Activated naive CD4-positive, alpha-beta T cell treated with anti-CD3 and anti-CD28 coated beads, Interleukin-2, amount 50 U/mL, for 24 hours (primary cell): Measurements from ENCODE around the gene SNAP29.
"Not testable (repeated sequence)": the region's sequence is repeated elsewhere in the genome, so short reads cannot be mapped to it uniquely, and the experiment has no call there.

Source experiments
- H3K27ac Mint-ChIP-seq: one replicate; pipeline ENCODE4 v1.8.0; 2021; ENCODE audit warnings: mild to moderate bottlenecking, mixed read lengths
- H3K27me3 Mint-ChIP-seq: one replicate; pipeline ENCODE4 v1.8.0; 2021; ENCODE audit warnings: mixed read lengths
- H3K36me3 Mint-ChIP-seq: one replicate; pipeline ENCODE4 v1.8.0; 2021; ENCODE audit warnings: mixed read lengths
- H3K4me1 Mint-ChIP-seq: one replicate; pipeline ENCODE4 v1.8.0; 2021; ENCODE audit warnings: mixed read lengths
- H3K4me3 Mint-ChIP-seq: one replicate; pipeline ENCODE4 v1.8.0; 2021; ENCODE audit warnings: mild to moderate bottlenecking, mixed read lengths
- H3K9me3 Mint-ChIP-seq: one replicate; pipeline ENCODE4 v1.8.0; 2021; ENCODE audit warnings: mixed read lengths

Gene SNAP29

DNA sequence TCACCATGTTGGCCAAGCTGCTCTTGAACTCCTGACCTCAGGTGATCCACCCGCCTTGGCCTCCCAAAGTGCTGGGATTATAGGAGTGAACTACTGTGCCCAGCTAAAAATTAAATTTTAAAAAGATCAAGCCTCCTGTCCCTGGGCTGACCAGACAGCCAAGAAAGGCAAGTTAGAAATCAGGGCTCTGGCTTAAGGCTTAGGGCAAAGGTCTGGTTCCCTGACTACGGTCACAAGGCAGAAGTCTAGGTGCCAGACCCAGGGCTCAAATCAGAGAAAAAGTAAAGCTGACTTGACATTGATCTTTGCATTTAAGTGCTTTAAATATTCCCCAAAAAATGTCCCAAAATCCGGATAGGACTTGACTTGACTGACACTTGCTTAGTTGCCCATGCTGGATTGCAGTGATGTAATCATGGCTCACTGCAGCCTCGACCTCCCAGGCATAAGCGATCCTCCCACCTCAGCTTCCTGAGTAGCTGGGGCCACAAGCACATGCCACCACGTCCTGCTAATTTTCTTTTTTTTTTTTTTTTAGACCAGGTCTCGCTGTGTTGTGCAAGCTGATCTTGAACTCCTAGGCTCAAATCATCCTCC, 41.1 kb downstream of the SNAP29 start:
- Mint-ChIP-seq H3K4me3 (no peak overlapping the region), H3K36me3 (no peaks in the 10 kb centered on the region), H3K27ac (no peak overlapping the region), H3K4me1 (no peaks in the 10 kb centered on the region), H3K27me3 (peaks cover 2% of the 10 kb centered on the region), H3K9me3 (no peaks in the 10 kb centered on the region)

DNA sequence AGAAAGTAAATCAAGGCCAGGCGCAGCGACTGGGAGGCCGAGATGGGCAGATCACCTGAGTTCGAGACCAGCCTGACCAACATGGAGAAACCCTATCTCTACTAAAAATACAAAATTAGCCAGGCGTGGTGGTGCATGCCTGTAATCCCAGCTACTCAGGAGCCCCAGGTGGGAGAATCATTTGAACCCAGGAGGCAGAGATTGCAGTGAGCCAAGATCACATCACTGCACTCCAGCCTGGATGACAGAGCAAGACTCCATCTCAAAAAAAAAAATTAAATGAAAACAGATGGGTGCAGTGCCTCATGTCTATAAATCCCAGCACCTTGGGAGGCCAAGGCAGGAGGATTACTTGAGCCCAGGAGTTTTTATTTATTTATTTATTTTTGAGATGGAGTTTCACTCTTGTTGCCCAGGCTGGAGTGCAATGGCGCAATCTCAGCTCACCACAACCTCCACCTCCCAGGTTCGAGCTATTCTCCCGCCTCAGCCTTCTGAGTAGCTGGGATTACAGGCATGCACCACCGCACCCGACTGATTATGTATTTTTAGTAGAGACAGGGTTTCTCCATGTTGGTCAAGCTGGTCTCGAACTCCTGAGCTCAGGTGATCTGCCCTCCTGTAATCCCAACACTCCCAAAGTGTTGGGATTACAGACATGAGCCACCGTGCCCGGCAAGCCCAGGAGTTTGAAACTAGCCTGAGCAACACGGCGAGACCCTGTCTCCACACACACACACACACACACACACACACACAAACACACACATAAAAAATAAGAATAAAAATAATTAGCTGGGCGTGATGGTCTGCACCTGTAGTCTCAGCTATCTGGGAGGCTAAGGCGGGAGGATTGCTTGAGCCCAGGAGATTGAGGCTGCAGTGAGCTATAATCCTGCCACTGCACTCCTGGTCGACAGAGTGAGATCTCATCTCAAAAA, 42.6 kb downstream of the SNAP29 start:
- H3K36me3 Mint-ChIP-seq, H3K4me1 Mint-ChIP-seq, H3K27ac Mint-ChIP-seq, H3K27me3 Mint-ChIP-seq, H3K9me3 Mint-ChIP-seq, H3K4me3 Mint-ChIP-seq: not testable (repeated sequence)

DNA sequence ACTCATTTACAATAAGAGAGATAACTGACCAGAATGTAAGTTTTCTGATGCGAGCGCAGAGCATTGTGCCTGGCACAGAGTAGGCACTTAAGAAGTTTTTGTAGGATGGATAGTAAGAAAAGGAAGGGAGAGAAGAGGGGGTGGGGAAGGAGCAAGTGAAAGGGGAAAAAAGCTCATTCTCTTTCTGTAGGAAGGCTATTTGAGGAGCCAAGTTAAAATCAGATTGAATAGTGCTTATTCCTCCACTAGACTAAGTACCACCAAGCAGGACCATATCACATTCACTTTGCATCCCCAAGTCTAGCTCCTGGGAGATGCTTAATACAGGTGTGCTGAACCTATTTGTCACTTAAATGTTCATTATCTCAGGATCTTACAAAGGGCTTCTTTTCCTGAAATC, 44.3 kb downstream of the SNAP29 start:
- no peaks in the 10 kb centered on the region for H3K36me3 Mint-ChIP-seq
- no peaks in the 10 kb centered on the region for H3K27me3 Mint-ChIP-seq
- no peaks in the 10 kb centered on the region for H3K9me3 Mint-ChIP-seq
- no peaks in the 10 kb centered on the region for H3K4me1 Mint-ChIP-seq
- H3K27ac Mint-ChIP-seq: no peak overlapping the region
- no peak overlapping the region for H3K4me3 Mint-ChIP-seq

DNA sequence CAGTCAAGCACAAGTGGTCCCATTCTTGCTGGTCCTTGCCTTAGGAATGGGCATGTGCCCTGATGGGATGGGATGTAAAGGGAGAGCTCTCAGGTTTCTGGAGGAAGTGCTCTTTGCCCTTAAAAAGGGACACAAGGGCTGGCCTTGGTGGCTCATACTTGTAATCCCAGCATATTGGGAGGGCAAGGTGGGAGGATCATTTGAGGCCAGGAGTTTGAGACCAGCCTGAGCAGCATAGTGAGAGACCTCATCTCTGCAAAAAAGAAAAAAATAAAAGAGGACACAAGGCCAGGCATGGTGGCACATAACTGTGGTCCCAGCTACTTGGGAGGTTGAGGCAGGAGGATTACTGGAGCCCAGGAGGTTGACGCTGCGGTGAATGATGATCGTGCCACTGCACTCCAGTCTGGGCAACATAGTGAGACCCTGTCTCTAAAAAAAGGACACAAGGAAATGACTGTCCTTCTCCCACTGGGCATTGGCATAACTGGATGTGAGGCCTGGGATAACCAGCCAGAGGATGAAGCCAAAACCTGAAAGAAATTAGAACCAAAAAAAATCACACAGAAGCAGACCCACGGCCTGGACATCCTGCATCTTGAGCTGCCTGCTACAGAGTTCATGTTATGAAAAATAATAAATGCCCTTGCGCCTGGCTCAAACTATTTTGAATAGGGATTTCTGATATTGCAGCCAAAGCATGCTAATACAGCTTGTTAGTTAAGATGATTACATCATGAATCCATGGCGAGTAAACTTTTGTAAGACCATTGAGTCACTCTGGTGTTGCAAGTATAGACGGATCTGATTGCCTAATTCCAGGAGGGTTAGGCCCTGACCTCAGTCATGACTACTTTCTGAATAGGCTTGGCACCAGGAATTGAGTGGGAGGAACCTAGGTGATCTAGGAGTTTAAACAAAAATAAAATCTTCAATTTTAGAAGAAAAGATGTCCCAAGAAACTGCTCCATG, 45.5 kb downstream of the SNAP29 start:
- H3K9me3 Mint-ChIP-seq: no peaks in the 10 kb centered on the region
- H3K4me1 Mint-ChIP-seq: no peaks in the 10 kb centered on the region
- no peak overlapping the region for H3K4me3 Mint-ChIP-seq
- H3K36me3 Mint-ChIP-seq: no peaks in the 10 kb centered on the region
- no peaks in the 10 kb centered on the region for H3K27me3 Mint-ChIP-seq
- H3K27ac Mint-ChIP-seq: no peak overlapping the region

DNA sequence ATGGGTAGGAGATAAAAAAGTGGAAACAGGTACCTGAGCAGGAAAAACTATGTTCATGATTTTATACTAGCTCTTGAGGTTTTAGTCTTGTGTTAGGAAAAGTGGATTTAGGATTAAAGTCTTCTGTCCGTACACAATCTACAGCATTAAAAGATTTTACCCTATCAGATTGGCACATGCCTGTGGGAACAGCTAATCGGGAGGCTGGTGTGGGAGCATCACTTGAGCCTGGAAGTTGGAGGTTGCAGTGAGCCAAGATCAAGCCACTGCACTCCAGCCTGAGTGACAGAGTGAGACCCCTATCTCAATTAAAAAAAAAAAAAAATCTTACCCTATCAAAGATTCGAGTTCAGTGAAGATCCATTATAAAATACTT, 46.2 kb downstream of the SNAP29 start:
- no peak overlapping the region for H3K27ac Mint-ChIP-seq

DNA sequence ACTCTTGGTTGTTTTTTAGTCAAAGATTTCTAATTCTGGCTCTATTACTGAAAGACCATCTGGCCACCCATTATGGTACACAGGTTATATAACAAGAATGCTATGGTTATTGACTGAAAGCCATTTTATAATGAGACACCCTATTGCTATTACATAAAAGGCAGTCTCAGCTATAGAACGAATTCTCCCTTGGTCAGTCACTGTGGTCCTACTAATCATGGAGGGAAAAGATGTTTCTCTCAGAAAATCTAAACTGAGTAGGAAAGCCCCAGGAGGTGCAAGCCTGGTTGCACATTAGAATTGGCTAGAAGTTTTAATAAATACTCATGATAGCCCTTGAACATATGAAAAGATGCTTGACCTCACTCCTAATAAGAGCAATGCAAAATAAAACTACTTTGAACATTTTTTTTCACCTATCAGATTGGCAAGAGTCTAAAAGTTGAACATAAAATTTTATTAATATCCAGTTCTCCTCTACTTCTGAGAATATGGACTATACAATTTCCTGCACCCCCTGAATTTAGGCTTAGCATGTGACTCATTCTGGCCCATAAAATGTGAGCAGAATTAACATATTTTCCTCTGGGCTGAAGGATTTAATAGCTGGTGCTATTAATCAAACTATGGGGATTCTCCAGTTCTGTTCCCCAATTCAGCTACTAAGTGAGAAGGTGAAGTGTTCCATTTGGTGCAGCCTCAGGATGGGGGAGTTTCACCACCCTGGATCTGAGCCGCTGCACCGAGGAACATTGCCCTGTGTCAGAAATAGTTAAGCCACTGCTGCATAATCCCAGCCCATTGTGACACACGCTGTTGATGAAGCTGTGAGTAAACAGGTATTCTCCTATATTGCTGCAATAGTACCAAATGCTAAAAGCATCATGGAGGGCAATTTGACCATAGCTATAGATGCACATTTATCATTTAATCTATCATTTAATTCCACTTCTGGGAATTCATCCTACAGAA, 46.9 kb downstream of the SNAP29 start:
- Mint-ChIP-seq H3K4me1 (peaks cover 3% of the 10 kb centered on the region), H3K36me3 (no peaks in the 10 kb centered on the region), H3K9me3 (no peaks in the 10 kb centered on the region), H3K27ac (peak overlapping the region; percentile 30), H3K4me3 (no peak overlapping the region), H3K27me3 (no peaks in the 10 kb centered on the region)

More for the DNA sequence above, 46.2 kb downstream of the SNAP29 start:
- Mint-ChIP-seq H3K9me3 (no peaks in the 10 kb centered on the region), H3K27me3 (no peaks in the 10 kb centered on the region), H3K36me3 (no peaks in the 10 kb centered on the region), H3K4me1 (peaks cover 2% of the 10 kb centered on the region), H3K4me3 (no peak overlapping the region)

DNA sequence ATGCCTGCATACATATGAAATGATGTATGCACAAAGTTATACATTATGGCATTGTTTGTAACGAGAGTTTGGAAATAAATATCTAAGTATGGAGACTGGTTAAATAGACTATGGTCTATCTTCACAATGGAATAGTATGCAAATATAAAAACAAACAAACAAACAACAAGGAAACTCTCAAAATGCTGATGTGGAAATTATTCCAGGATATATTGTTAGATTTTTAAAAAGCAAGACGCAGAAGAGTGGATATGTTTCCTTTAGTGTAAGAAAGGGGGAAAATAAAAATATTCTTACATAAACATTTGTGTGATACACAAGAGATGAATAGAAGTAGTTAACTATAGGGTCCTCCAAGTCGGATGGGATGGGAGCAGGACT, 47.6 kb downstream of the SNAP29 start:
- H3K36me3 Mint-ChIP-seq: no peaks in the 10 kb centered on the region
- H3K4me3 Mint-ChIP-seq: no peak overlapping the region
- H3K27me3 Mint-ChIP-seq: no peaks in the 10 kb centered on the region
- no peaks in the 10 kb centered on the region for H3K9me3 Mint-ChIP-seq
- no peak overlapping the region for H3K27ac Mint-ChIP-seq
- H3K4me1 Mint-ChIP-seq: peaks cover 3% of the 10 kb centered on the region

DNA sequence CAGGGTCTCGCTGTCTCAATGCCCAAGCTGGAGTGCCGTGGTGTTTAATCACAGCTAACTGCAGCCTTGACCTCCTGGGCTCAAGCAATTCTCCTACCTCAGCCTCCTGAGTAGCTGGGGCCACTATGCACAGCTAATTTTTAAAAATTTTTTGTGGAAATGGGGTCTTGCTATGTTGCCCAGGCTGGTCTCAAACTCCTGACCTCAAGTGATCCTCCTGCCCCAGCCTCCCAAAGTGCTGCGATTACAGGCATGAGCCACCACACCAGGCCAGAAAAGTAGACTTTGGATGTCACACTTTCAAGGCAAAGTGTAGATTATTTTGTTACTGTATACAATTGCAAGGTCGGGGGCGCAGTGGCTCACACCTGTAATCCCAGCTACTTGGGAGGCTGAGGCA, 49.9 kb downstream of the SNAP29 start:
- not testable (repeated sequence) for H3K4me3 Mint-ChIP-seq, H3K4me1 Mint-ChIP-seq, H3K27ac Mint-ChIP-seq, H3K9me3 Mint-ChIP-seq, H3K36me3 Mint-ChIP-seq, H3K27me3 Mint-ChIP-seq

DNA sequence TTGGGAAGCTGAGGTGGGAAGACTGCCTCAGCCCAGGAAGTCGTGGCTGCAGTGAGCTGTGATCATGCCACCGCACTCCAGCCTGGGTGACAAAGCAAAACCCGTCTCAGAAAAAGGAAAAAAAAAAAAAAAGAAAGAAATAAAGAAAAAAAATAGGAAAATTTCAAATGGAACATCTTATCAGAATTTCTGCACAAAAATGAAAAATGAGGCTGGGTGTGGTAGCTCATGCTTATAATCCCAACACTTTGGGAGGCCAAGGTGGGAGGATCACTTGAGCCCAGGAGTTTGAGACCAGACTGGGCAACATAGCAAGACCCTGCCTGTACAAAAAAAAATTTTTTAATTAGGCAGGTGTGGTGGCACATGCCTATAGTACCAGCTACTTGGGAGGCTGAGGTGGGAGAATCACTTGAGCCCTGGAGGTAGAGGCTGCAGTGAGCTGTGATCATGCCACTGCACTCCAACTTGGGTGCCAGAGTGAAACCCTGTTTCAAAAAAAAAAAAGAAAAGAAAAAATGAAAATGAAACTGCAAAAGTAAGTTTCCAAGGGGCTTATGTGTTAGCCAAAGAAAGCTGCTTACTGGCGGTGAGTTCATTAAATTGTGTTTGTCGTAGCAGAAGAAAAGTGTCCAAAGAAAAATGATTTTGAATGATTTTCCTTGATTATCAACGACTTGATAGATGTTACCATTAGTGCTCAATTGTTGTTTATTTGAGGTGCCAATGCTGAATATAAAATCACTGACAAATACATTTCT, 50.9 kb downstream of the SNAP29 start:
- Mint-ChIP-seq H3K27ac (no peak overlapping the region), H3K36me3 (no peaks in the 10 kb centered on the region), H3K27me3 (no peaks in the 10 kb centered on the region), H3K9me3 (no peaks in the 10 kb centered on the region), H3K4me3 (no peak overlapping the region), H3K4me1 (peaks cover 3% of the 10 kb centered on the region)

DNA sequence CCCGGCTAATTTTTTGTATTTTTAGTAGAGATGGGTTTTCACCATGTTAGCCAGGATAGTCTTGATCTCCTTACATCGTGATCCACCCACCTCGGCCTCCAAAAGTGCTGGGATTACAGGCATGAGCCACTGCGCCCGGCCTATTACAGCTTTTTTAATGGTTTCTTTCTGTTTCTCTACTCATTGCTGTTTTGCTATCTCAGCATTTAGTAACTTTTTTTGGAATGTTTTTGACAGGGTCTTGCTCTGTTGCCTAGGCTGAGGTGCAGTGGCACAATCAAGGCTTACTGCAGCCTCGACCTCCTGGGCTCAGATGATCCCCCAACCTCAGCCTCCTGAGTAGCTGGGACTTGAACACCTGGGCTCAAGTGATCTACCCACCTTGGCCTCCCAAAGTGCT, 53.7 kb downstream of the SNAP29 start:
- H3K36me3 Mint-ChIP-seq: no peaks in the 10 kb centered on the region
- H3K27me3 Mint-ChIP-seq: no peaks in the 10 kb centered on the region
- H3K27ac Mint-ChIP-seq: no peak overlapping the region
- peaks cover 13% of the 10 kb centered on the region for H3K4me1 Mint-ChIP-seq
- H3K4me3 Mint-ChIP-seq: no peak overlapping the region
- no peaks in the 10 kb centered on the region for H3K9me3 Mint-ChIP-seq

DNA sequence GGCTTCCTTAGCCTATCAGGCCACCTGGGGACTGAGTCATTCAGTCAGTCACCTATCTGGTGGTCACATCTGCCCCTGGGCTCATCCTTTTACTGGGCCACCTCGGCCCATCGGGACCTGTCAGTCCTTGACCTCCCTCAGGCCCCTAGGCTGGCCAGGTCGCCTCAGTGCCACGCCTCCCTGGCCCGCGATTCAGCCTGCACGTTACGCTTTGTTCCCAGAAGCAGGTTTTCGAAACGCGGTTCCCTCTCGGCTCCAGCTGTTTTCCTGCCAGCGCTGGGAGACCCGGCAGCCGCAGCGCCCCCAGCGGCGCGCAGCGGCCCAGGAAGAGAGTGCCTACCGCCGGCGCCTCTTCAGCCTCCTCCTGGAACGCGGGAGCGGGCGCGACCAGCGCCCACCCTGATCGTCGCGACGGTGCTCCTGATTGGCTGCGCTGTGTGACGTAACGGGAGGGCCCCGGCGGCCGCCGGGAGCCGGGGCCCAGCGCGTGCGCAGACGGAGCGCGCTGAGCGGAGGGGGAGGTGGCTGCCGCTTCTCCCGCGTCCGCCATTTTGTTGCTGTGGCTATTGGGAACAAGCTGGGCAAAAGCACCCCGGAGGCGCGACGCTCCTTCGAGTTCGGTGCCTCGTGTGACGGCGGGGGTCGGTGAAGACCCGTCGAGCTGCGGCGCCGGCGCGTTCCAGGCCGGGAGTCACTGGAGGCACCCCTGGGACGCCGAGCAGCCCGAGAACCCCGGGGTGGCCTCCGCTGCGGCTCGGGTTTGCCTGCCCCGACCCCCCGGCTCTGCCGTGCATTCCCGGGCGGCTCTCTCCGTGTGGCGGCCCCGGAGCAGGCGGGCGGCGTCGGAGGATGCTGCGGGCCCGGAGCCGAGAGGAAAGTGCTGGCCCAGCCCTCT, 58.4 kb downstream of the SNAP29 start, which contains the start of gene CRKL:
CRKL (plus strand) TSS at position 492 of the 895 bp plus-strand sequence. CDS start 528 bp downstream, outside the sequence.
- H3K27me3 Mint-ChIP-seq: no peaks in the 10 kb centered on the region
- peak within 1 kb of the TSS; percentile 86 for H3K4me3 Mint-ChIP-seq
- H3K27ac Mint-ChIP-seq: peak within 1 kb of the TSS; percentile 82
- H3K4me1 Mint-ChIP-seq: peaks cover 34% of the 10 kb centered on the region
- peaks cover 7% of the 10 kb centered on the region for H3K36me3 Mint-ChIP-seq
- H3K9me3 Mint-ChIP-seq: no peaks in the 10 kb centered on the region

DNA sequence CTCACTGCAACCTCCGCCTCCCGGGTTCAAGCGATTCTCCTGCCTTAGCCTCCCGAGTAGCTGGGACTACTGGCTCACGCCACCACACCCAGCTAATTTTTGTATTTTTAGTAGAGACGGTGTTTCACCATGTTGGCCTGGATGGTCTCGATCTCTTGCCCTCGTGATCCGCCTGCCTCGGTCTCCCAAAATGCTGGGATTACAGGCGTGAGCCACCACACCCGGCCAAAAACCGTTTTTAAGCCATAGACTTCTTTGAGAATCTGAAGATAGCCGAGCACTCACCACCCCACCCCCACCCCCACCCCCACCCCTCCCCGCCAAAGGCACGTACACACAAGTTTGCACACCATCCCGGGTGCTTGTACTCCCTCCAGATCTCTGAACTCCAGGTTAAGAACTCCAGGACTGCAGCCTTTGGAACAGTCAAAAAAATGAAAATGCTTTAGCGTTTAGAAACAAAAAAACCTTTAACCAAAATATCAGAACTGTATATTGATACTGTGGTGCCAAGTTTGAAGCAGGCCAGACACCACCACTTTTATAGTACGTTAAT, 59.9 kb downstream of the SNAP29 start:
- H3K4me3 Mint-ChIP-seq: peak overlapping the region; percentile 86
- peak overlapping the region; percentile 83 for H3K27ac Mint-ChIP-seq
- H3K9me3 Mint-ChIP-seq: no peaks in the 10 kb centered on the region
- H3K27me3 Mint-ChIP-seq: no peaks in the 10 kb centered on the region
- H3K36me3 Mint-ChIP-seq: peaks cover 7% of the 10 kb centered on the region
- H3K4me1 Mint-ChIP-seq: peaks cover 41% of the 10 kb centered on the region

DNA sequence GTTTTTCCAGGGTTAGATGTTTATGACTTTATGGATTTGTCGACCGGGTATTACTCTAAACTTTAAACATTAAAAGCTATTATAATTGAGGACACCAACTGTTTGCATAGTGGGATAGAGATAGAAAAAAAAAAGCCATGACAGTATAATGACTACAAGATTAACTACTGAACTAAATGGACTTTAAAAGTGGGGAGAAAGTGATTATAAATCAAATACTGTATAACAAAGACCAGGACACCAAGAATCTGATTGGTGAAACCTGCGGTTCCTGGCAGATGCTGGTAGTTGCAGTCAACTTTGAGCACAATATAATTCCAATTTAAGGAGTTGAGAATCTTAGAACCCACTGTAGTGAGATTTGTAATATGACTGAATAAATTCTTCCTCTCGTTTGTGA, 60.9 kb downstream of the SNAP29 start:
- Mint-ChIP-seq H3K36me3 (peaks cover 7% of the 10 kb centered on the region), H3K4me3 (peak overlapping the region; percentile 86), H3K27ac (no peak overlapping the region), H3K4me1 (peaks cover 51% of the 10 kb centered on the region), H3K27me3 (no peaks in the 10 kb centered on the region), H3K9me3 (no peaks in the 10 kb centered on the region)
